Measurements from ENCODE around the gene HBA2. TPM values are rescaled to one million over a fixed set of nuclear protein-coding genes. Genes with fewer than 3 reads are reported as not detected.
"Not testable (repeated sequence)": the region's sequence is repeated elsewhere in the genome, so short reads cannot be mapped to it uniquely, and the experiment has no call there.

The HBA2 gene
- total RNA-seq, 1 donor from 2014 or later = not detected

DNA sequence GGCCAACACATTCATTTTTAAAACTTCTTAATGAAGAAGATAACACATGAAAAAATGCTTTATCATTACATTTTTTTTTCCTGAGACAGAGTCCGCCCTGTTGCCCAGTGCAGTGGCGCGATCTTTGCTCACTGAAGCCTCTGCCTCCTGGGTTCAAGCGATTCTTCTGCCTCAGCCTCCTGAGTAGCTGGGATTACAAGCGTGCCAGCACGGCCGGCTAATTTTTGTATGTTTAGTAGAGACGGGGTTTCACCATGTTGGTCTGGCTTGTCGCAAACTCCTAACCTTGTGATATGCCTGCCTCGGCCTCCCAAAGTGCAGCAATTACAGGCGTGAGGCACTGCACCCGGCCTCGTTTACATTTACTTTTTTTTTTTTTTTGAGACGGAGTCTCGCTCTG lies 20.8 kb downstream of the HBA2 start:
- Histone ChIP-seq H3K27me3 (ENCODE audit: control insufficient read depth, insufficient read depth, low read length) (no peaks in the 10 kb centered on the region), H3K36me3 (ENCODE audit: control insufficient read depth, insufficient read depth, low read length) (peaks cover 36% of the 10 kb centered on the region), H3K4me3 (ENCODE audit: low read depth, low read length) (no peak overlapping the region)
- DNase-seq (ENCODE audit: low read depth) (no peak), FAIRE-seq (no peak)
- TF ChIP-seq, protein P1, sequence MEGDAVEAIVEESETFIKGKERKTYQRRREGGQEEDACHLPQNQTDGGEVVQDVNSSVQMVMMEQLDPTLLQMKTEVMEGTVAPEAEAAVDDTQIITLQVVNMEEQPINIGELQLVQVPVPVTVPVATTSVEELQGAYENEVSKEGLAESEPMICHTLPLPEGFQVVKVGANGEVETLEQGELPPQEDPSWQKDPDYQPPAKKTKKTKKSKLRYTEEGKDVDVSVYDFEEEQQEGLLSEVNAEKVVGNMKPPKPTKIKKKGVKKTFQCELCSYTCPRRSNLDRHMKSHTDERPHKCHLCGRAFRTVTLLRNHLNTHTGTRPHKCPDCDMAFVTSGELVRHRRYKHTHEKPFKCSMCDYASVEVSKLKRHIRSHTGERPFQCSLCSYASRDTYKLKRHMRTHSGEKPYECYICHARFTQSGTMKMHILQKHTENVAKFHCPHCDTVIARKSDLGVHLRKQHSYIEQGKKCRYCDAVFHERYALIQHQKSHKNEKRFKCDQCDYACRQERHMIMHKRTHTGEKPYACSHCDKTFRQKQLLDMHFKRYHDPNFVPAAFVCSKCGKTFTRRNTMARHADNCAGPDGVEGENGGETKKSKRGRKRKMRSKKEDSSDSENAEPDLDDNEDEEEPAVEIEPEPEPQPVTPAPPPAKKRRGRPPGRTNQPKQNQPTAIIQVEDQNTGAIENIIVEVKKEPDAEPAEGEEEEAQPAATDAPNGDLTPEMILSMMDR (IDR thresholded peaks at IDR 0.05; ENCODE audit: insufficient read depth, low read length, severe bottlenecking) = no peak

DNA sequence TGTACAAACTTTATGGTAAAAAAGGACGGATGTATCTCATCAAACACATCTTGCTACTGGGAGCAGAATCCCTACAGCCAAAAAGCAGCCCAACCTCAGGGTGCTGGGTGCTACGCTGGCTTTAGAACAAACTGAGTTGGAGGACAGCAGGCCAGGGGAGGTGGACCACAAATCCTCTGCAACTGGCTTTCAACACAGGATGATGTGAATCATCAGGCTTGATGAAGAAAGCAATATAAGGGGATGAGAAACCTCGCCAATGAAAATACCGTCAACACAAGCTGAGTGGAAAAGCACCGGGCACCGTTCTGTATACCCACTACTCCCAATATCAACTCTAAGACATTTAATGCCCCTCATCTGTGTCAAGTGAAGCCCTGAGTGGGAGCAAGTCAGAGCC lies 21.8 kb downstream of the HBA2 start:
- Histone ChIP-seq H3K36me3 (ENCODE audit: control insufficient read depth, insufficient read depth, low read length) (peaks cover 34% of the 10 kb centered on the region), H3K4me3 (ENCODE audit: low read depth, low read length) (no peak overlapping the region), H3K27me3 (ENCODE audit: control insufficient read depth, insufficient read depth, low read length) (no peaks in the 10 kb centered on the region)
- DNase-seq (ENCODE audit: low read depth) = no peak
- TF ChIP-seq, protein P1 (IDR thresholded peaks at IDR 0.05; ENCODE audit: insufficient read depth, low read length, severe bottlenecking) = no peak
- no peak for FAIRE-seq

DNA sequence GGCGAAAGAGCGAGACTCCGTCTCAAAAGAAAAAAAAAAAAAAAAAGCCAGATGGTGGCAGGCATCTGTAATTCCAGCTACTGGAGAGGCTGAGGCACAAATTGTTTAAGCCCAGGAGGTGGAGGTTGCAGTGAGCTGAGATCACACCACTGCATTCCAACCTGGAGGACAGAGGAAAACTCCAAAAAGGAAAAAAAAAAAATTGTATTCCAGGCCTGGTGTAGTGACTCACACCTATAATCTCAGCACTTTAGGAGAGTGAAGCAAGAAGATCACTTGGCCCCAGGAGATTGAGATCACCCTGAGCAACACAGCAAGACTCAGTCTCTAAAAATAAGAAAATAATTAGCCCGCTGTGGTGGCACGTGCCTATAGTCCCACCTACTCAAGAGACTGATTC lies 27.7 kb downstream of the HBA2 start:
- no peaks in the 10 kb centered on the region for H3K27me3 ChIP-seq (ENCODE audit: control insufficient read depth, insufficient read depth, low read length)
- H3K36me3 ChIP-seq (ENCODE audit: control insufficient read depth, insufficient read depth, low read length) = peaks cover 21% of the 10 kb centered on the region
- no peak overlapping the region for H3K4me3 ChIP-seq (ENCODE audit: low read depth, low read length)
- TF ChIP-seq, protein P1 (IDR thresholded peaks at IDR 0.05; ENCODE audit: insufficient read depth, low read length, severe bottlenecking) = no peak
- peak; percentile 53 for DNase-seq (ENCODE audit: low read depth)
- FAIRE-seq = no peak

DNA sequence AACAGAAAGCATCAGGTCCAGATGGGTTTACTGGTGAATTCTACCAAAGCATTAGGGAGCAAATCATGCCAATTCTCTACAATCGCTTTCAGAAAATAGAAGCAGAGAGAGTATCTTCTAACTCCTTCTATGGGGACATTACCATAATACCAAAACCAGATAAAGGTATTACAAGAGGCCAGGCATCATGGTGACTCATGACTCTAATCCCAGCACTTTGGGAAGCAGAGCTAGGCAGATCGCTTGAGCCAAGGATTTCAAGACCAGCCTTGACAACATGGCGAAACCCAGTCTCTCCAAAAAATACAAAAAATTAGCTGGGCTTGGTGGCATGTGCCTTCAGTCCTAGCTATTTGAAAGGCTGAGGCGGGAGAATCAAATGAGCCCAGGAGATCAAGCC lies 30.6 kb downstream of the HBA2 start:
- peaks cover 19% of the 10 kb centered on the region for H3K36me3 ChIP-seq (ENCODE audit: control insufficient read depth, insufficient read depth, low read length)
- H3K27me3 ChIP-seq (ENCODE audit: control insufficient read depth, insufficient read depth, low read length) = no peaks in the 10 kb centered on the region
- TF ChIP-seq, protein P1 (IDR thresholded peaks at IDR 0.05; ENCODE audit: insufficient read depth, low read length, severe bottlenecking) = no peak
- no peak overlapping the region for H3K4me3 ChIP-seq (ENCODE audit: low read depth, low read length)
- DNase-seq (ENCODE audit: low read depth) (no peak), FAIRE-seq (no peak)

DNA sequence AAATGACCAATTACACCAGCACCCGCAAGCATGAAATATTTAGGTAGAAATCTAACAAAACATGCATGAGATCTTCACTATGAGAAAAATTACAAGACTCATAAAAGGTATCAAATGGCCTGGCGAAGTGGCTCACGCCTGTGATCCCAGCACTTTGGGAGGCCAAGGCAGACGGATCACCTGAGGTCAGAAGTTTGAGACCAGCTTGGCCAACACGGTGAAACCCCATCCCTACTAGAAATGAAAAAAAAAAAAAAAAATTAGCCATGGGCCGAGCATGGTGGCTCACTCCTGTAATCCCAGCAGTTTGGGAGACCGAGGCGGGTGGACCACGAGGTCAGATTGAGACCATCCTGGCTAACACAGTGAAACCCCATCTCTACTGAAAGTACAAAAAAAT lies 31.4 kb downstream of the HBA2 start:
- not testable (repeated sequence) for H3K4me3 ChIP-seq (ENCODE audit: low read depth, low read length); H3K27me3 ChIP-seq (ENCODE audit: control insufficient read depth, insufficient read depth, low read length); DNase-seq (ENCODE audit: low read depth); FAIRE-seq
- peaks cover 16% of the 10 kb centered on the region for H3K36me3 ChIP-seq (ENCODE audit: control insufficient read depth, insufficient read depth, low read length)

DNA sequence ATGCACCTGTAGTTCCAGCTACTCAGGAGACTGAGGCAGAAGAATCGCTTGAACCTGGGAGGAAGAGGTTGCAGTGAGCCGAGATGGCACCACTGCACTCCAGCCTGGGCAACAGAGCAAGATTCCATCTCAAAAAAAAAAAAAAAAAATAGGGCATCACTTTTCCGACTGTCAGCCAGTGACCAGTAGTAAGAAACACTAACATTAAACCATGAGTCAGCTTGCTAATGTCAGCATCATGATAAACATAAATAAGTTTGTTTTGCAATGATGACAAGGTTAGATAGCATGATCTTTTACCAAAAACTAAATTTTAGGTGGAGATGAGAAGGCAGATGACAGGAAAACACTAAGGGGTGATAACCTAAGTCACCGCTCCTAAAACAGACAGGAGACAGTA lies 36.7 kb downstream of the HBA2 start:
- H3K27me3 ChIP-seq (ENCODE audit: control insufficient read depth, insufficient read depth, low read length); H3K4me3 ChIP-seq (ENCODE audit: low read depth, low read length); FAIRE-seq; DNase-seq (ENCODE audit: low read depth): not testable (repeated sequence)
- peaks cover 21% of the 10 kb centered on the region for H3K36me3 ChIP-seq (ENCODE audit: control insufficient read depth, insufficient read depth, low read length)

DNA sequence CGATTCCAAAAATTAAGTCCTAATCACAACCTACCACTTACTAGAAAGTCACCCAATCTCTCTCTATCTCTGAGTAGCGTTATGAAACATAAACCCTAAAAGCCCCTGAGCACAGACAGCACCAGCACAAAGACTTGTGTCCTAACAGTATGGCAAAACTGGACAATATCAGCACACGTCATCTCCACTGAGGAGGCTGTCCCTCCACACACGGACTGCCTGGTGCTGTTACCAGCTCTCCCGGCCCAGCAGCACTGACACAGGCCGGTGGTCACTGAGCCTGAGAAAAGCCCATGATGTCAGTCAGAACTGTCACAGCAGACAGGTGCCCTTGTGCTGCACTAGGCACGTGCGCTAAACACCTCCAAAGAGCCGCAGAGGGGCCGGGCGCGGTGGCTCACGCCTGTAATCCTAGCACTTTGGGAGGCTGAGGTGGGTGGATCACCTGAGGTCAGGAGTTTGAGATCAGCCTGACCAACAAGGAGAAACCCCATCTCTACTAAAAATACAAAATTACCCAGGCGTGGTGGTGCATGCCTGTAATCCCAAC lies 39.0 kb downstream of the HBA2 start:
- not testable (repeated sequence) for H3K27me3 ChIP-seq (ENCODE audit: control insufficient read depth, insufficient read depth, low read length); DNase-seq (ENCODE audit: low read depth); FAIRE-seq; H3K4me3 ChIP-seq (ENCODE audit: low read depth, low read length)
- peaks cover 14% of the 10 kb centered on the region for H3K36me3 ChIP-seq (ENCODE audit: control insufficient read depth, insufficient read depth, low read length)
